Measurements from ENCODE around the gene ADCK1. TPM values are rescaled to one million over a fixed set of nuclear protein-coding genes. Genes with fewer than 3 reads are reported as not detected.
A peak's percentile ranks its signal among the peaks of the same experiment; 100 is the strongest.

Gene ADCK1
- total RNA-seq, 1 experiment from 2014 or later, result 12.2 TPM

- Histone ChIP-seq H4K8ac (replicated peaks; ENCODE audit: insufficient read length, low read depth, low read length) (no peak overlapping the region), H3K27ac (ENCODE audit: insufficient read length, low read depth, low read length) (no peak overlapping the region), H3K18ac (ENCODE audit: insufficient read length, low read depth, low read length) (no peak overlapping the region), H2AK5ac (ENCODE audit: insufficient read length, low read length) (no peak overlapping the region), H3K56ac (ENCODE audit: insufficient read length, low read depth, low read length) (no peak overlapping the region), H4K20me1 (ENCODE audit: control insufficient read depth, insufficient read depth, insufficient read length) (no peaks in the 10 kb centered on the region), H4K91ac (ENCODE audit: insufficient read length, low read depth, low read length) (no peak overlapping the region), H3T11ph (ENCODE audit: low read length) (no peak overlapping the region), H3K4ac (ENCODE audit: low read depth, low read length) (no peak overlapping the region), H2AFZ (ENCODE audit: low read length) (no peak overlapping the region), H3K4me1 (ENCODE audit: insufficient read depth, low read length) (no peaks in the 10 kb centered on the region), H2BK5ac (ENCODE audit: insufficient read length, low read length) (no peak overlapping the region), H3K23me2 (ENCODE audit: insufficient read length, low read depth, low read length, poor library complexity, severe bottlenecking) (no peaks in the 10 kb centered on the region), H3K79me2 (ENCODE audit: insufficient read depth, low read length) (no peaks in the 10 kb centered on the region), H4K5ac (ENCODE audit: insufficient read length, low read depth, low read length) (no peak overlapping the region), H3K14ac (ENCODE audit: insufficient read depth, low read length) (no peak overlapping the region), H3K9ac (ENCODE audit: extremely low read depth, insufficient read length, low read length) (no peak overlapping the region), H3K23ac (ENCODE audit: insufficient read length, low read depth, low read length) (no peak overlapping the region), H3K4me2 (ENCODE audit: insufficient read depth, insufficient read length, low read length) (no peak overlapping the region), H2BK120ac (ENCODE audit: low read depth, low read length, poor library complexity, severe bottlenecking) (no peak overlapping the region), H3K27me3 (ENCODE audit: insufficient read depth, low read length) (no peaks in the 10 kb centered on the region), H2BK20ac (ENCODE audit: low read depth, low read length, poor library complexity, severe bottlenecking) (no peak overlapping the region), H2BK12ac (ENCODE audit: insufficient read length, low read depth, low read length) (no peak overlapping the region), H3K79me1 (ENCODE audit: insufficient read depth, low read depth, low read length, poor library complexity, severe bottlenecking) (no peaks in the 10 kb centered on the region), H2BK15ac (ENCODE audit: low read depth, low read length) (no peak overlapping the region), H3K9me3 (ENCODE audit: control insufficient read depth, low read depth, low read length) (peaks cover 7% of the 10 kb centered on the region)
- H3K36me3 Mint-ChIP-seq (ENCODE audit: insufficient read depth in 1 of 3, low read depth in 3 of 3), result peaks cover 37 to 58% (median 45%) of the 10 kb centered on the region in 3 experiments
- no CpG with 5 or more reads among the region's 14 CpGs for WGBS (ENCODE audit: extremely low coverage, insufficient read length, low lambda C conversion rate)
- H3K27ac Mint-ChIP-seq, result peak overlapping the region in 2 of 3 experiments; percentile 5 to 65; a peak in 2 of 7 replicates
- no peaks in the 10 kb centered on the region; the same call in 1 of the 2 replicates for H3K27me3 Mint-ChIP-seq (ENCODE audit: low read depth)
- DNase-seq, result no peak
- TF ChIP-seq, protein P1, sequence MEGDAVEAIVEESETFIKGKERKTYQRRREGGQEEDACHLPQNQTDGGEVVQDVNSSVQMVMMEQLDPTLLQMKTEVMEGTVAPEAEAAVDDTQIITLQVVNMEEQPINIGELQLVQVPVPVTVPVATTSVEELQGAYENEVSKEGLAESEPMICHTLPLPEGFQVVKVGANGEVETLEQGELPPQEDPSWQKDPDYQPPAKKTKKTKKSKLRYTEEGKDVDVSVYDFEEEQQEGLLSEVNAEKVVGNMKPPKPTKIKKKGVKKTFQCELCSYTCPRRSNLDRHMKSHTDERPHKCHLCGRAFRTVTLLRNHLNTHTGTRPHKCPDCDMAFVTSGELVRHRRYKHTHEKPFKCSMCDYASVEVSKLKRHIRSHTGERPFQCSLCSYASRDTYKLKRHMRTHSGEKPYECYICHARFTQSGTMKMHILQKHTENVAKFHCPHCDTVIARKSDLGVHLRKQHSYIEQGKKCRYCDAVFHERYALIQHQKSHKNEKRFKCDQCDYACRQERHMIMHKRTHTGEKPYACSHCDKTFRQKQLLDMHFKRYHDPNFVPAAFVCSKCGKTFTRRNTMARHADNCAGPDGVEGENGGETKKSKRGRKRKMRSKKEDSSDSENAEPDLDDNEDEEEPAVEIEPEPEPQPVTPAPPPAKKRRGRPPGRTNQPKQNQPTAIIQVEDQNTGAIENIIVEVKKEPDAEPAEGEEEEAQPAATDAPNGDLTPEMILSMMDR (conservative IDR thresholded peaks at IDR 0.05), result no peak
- H3K9me3 Mint-ChIP-seq, result peaks cover 17 to 24% of the 10 kb centered on the region in 2 experiments
- no peaks in the 10 kb centered on the region for H3K4me1 Mint-ChIP-seq
- no peak overlapping the region for H3K4me3 Mint-ChIP-seq
Observed at GRCh38 chr14:77931441-77931840, 131.5 kb downstream of the ADCK1 start.
